ENCODE data around the gene WNT1.

DNA sequence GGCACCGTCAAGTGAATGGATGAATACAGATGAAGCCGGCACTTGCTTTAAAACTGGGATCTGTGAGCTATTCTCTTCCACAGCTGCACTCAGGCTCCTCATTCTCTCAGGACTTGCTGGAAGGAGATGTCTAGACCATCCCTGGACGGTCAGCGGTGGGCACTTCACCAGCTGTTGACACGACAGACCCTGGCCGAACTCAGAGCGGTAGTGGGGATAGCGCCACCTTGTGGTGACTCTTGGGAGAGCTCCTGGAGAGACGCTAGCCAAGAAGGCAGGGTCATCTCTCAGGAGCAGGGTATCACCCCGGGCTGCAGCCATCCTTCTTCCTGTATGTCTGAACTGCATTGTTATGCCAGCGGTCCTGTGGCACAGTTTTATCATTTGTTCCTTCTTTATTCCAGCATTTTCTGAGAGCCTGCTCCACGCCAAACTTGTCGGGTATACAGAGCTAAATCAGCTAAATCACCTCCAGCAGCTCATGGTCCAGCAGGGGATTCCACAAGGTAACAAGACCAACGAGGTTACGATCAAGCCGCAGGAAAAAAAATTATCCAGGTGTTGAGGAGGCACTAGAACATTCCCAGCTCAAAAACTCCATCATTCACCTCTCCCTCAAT, 10.0 kb downstream of the WNT1 start:
- TF ChIP-seq, protein P1, sequence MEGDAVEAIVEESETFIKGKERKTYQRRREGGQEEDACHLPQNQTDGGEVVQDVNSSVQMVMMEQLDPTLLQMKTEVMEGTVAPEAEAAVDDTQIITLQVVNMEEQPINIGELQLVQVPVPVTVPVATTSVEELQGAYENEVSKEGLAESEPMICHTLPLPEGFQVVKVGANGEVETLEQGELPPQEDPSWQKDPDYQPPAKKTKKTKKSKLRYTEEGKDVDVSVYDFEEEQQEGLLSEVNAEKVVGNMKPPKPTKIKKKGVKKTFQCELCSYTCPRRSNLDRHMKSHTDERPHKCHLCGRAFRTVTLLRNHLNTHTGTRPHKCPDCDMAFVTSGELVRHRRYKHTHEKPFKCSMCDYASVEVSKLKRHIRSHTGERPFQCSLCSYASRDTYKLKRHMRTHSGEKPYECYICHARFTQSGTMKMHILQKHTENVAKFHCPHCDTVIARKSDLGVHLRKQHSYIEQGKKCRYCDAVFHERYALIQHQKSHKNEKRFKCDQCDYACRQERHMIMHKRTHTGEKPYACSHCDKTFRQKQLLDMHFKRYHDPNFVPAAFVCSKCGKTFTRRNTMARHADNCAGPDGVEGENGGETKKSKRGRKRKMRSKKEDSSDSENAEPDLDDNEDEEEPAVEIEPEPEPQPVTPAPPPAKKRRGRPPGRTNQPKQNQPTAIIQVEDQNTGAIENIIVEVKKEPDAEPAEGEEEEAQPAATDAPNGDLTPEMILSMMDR (IDR thresholded peaks at IDR 0.05), result peak; percentile 63 to 75 (median 66)
- TF ChIP-seq POLR2A (IDR thresholded peaks at IDR 0.05) (no peak), EP300 (IDR thresholded peaks at IDR 0.05) (no peak)

All from tibial nerve (tissue), 4 donors.